Right atrium auricular region (tissue), 2 donors: Measurements from ENCODE around the gene PGM2L1. TPM values are rescaled to one million over a fixed set of nuclear protein-coding genes. Genes with fewer than 3 reads are reported as not detected.

ENCODE experiments used
- DNase-seq: peaks from one replicate; pipeline ENCODE4 v3.0.0-alpha.2; 2019; ENCODE audit warnings: low spot score
- H3K27ac ChIP-seq, 2 donors: fragments of 200-600 bp; sonication (generic); 1 replicate in 1 of 2; 2 replicates in 1 of 2; pipeline ENCODE4 v1.5.1; 2016 to 2019
- H3K27me3 ChIP-seq, 2 donors: fragments of 200-600 bp; sonication (generic); one replicate each; pipeline versions ENCODE4 v1.5.1 to v1.6.0; 2017 to 2019
- H3K36me3 ChIP-seq: fragments of 200-600 bp; sonication (generic); one replicate; pipeline ENCODE4 v1.5.1; 2016
- H3K4me1 ChIP-seq, 2 donors: fragments of 200-600 bp; sonication (generic); one replicate each; pipeline versions ENCODE4 v1.5.1 to v1.6.0; 2017 to 2019
- H3K4me3 ChIP-seq, 2 donors: fragments of 200-600 bp; sonication (generic); 1 replicate in 1 of 2; 2 replicates in 1 of 2; pipeline ENCODE4 v1.5.1; 2017 to 2019; ENCODE audit warnings: mild to moderate bottlenecking in 1 of 2, moderate library complexity in 1 of 2
- H3K9me3 ChIP-seq, 2 donors: fragments of 200-600 bp; sonication (generic); one replicate each; pipeline ENCODE4 v1.5.1; 2019
- CTCF ChIP-seq, 2 donors: fragments of 200-600 bp; sonication (generic); IDR thresholded peaks; one replicate each; pipeline ENCODE4 v1.5.1; 2019; ENCODE audit warnings: antibody characterized with exemption in 2 of 2
- total RNA-seq, 2 donors: library from RNA; depleted of rRNA; stranded (reverse); fragments of >200 nt; gene quantifications; one replicate each; pipeline ENCODE4 v1.1.0, GENCODE V29; 2016

PGM2L1 gene
- total RNA-seq, 2 donors from 2014 or later, result 2.3 to 3.4 TPM

DNA sequence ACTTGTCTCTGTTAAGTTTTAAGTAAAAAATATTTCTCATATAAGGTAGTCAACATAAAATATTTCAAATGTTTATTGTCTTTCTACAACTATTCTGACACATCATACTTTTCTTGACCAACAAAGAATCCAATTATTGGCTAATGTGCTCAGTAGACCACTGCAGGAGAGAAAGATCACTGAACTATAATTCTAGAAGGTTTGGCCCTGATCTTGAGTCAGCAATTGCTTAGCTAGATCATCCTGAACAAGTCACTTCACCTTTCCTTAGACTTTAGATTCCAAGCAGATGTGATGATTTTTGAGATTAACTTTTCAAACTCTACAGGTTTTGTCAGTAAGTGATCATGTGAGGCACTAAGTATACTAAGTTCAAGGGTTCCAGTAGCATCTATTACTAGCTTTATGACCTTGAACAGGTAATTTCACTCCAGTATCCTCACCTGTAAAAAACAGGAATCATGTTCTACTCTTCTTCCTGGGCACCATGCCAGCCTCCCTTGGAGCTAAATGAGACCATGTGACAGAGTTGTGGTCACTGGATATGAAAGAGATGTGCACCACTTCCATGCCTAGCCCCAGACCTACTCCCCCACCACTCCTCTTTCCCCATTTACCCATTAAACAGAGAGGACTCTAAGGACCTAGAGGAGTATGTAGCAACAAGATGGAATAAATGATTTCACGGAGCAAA lies 17.3 kb downstream of the PGM2L1 start:
- H3K4me3 ChIP-seq, result no peak overlapping the region
- no peaks in the 10 kb centered on the region for H3K4me1 ChIP-seq
- no peak overlapping the region for H3K27ac ChIP-seq
- no peak for DNase-seq
- no peak for TF ChIP-seq CTCF (IDR thresholded peaks at IDR 0.05)
- no peaks in the 10 kb centered on the region for H3K9me3 ChIP-seq
- no peaks in the 10 kb centered on the region for H3K36me3 ChIP-seq
- no peaks in the 10 kb centered on the region for H3K27me3 ChIP-seq

DNA sequence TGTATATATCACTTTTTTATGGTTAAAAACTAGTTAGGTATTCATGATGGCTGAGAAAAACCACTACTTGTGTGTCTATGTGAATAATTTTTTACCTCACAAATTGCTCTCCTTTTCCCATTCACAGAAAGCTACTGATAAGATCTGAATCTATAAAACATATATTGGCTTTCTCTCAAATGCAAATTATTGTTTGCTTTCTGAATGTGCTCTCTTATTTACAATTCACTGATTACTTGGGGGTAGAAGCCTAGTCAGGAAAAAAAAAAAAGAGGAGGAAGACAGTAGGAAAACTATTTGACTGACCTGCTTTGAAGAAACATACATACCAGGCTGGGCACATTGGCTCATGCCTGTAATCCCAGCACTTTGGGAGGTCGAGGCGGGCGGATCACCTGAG lies 20.5 kb downstream of the PGM2L1 start:
- Histone ChIP-seq H3K9me3 (no peaks in the 10 kb centered on the region), H3K4me1 (no peaks in the 10 kb centered on the region), H3K36me3 (no peaks in the 10 kb centered on the region), H3K4me3 (no peak overlapping the region), H3K27me3 (no peaks in the 10 kb centered on the region), H3K27ac (no peak overlapping the region)
- no peak for TF ChIP-seq CTCF (IDR thresholded peaks at IDR 0.05)
- DNase-seq, result no peak

GRCh38 chr11:74373382-74373781 lies 24.9 kb downstream of the PGM2L1 start:
- no peaks in the 10 kb centered on the region for H3K4me1 ChIP-seq
- no peak overlapping the region for H3K27ac ChIP-seq
- no peaks in the 10 kb centered on the region for H3K9me3 ChIP-seq
- no peak for DNase-seq
- no peak overlapping the region for H3K4me3 ChIP-seq
- no peak for TF ChIP-seq CTCF (IDR thresholded peaks at IDR 0.05)
- H3K36me3 ChIP-seq, result no peaks in the 10 kb centered on the region
- H3K27me3 ChIP-seq, result no peaks in the 10 kb centered on the region

GRCh38 chr11:74371269-74372052 lies 26.8 kb downstream of the PGM2L1 start:
- Histone ChIP-seq H3K4me1 (no peaks in the 10 kb centered on the region), H3K27me3 (no peaks in the 10 kb centered on the region), H3K4me3 (no peak overlapping the region), H3K27ac (no peak overlapping the region), H3K36me3 (no peaks in the 10 kb centered on the region), H3K9me3 (no peaks in the 10 kb centered on the region)
- TF ChIP-seq CTCF (IDR thresholded peaks at IDR 0.05), result no peak
- DNase-seq, result no peak

DNA sequence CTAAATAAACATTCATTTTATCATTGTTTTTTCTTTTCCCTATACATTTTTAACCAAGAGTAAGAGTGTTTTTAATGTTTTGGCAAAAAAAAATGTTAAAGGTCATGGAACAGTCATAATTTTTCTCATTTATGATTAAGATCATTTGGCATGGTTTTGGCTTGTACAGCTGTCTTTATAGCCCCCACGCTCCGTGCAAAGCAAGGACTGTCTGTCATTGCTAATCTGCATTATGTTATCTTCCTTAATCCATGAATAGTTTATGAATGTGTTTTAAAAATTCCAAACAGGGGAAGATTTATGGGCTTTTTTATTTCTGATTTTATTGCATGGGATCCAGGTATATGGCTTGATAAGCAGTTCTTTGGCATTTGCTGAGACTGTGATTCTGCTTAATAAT lies 28.1 kb downstream of the PGM2L1 start:
- no peak overlapping the region for H3K4me3 ChIP-seq
- H3K27me3 ChIP-seq, result no peaks in the 10 kb centered on the region
- no peaks in the 10 kb centered on the region for H3K36me3 ChIP-seq
- H3K4me1 ChIP-seq, result no peaks in the 10 kb centered on the region
- no peak for TF ChIP-seq CTCF (IDR thresholded peaks at IDR 0.05)
- no peak overlapping the region for H3K27ac ChIP-seq
- H3K9me3 ChIP-seq, result no peaks in the 10 kb centered on the region
- DNase-seq, result no peak
